AG08395 (cell line): ENCODE measurements around the gene TMUB1.

Source experiments
- DNase-seq: peaks from one replicate; pipeline ENCODE4 v3.0.0; 2012; ENCODE audit warnings: mixed read lengths, low spot score

The TMUB1 gene

GRCh38 chr7:151121380-151122170, 38.3 kb upstream of the TMUB1 start:
- no peak for DNase-seq

DNA sequence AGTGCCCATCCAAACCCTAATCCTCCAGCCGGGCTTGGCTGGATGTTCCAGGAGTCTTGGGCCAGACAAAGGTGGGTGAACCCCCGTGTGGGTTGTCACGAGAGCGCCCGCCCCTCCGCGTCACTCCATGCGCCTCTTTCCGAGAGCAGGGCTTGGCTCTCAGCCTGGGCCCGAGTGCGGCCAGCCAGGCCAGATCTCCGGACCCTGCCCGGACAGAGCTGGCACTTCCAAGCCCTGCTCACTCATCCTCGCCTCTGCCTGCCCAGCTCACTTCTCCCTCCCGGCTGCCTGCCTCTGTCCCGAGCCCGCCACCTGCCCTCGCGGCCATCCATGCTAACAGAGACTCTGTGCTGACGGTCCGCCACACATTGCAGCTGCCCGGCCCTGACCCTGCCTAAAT, 37.6 kb upstream of the TMUB1 start:
- no peak for DNase-seq

DNA sequence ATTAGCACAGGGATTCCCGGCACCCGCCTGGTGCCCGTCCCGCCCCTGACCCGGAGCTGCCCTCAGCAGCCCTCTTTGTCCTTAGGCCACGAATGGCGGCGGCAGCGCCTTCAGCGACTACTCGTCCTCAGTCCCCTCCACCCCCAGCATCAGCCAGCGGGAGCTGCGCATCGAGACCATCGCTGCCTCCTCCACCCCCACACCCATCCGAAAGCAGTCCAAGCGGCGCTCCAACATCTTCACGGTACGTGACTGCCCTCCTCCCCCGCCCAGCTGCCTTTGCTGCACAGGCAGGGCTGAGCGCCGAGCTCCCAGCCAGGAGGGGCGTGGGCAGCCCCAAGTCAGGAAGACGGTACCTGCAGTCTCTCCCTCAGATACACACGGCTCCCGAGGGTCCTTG, 36.6 kb upstream of the TMUB1 start:
- no peak for DNase-seq

- no peak for DNase-seq
These were observed 35.7 kb upstream of the TMUB1 start for GRCh38 chr7:151119055-151119415.

DNA sequence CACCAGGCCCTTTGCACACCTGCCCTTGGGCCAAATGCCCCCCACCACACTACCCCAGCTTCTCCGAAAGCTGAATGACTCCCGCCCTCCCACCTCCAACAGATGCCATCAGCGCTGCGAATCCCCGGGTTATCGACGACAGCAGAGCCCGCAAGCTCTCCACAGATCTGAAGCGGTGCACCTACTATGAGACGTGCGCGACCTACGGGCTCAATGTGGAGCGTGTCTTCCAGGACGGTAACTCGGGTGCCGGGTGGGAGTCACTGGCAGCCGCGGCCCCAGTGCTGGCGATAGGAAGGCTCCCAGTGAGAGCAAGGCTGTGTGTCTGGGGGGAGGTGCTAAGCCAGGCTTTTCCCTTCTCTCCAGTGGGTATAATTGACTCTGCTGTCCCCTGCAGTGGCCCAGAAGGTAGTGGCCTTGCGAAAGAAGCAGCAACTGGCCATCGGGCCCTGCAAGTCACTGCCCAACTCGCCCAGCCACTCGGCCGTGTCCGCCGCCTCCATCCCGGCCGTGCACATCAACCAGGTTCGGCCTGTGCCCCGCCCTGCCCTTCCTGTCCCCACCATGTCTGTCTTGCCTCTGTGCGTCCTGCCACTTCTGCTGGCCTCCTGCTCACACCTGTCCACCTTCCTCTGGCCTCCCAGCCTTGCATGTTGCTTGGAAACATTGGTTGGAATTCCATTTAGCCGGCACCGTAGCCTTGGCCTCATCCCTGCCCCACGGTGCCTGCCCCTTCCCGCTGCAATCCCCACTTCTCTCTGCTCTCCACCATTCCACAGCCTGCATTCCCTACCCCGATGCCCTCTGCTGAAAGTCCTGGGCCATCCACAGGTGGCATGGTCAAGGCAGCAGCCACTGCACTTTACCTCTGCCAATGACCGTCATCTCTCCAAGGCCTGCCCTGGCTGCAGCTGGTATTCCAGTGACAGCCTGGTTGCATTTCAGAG, 35.1 kb upstream of the TMUB1 start:
- DNase-seq, result no peak

DNA sequence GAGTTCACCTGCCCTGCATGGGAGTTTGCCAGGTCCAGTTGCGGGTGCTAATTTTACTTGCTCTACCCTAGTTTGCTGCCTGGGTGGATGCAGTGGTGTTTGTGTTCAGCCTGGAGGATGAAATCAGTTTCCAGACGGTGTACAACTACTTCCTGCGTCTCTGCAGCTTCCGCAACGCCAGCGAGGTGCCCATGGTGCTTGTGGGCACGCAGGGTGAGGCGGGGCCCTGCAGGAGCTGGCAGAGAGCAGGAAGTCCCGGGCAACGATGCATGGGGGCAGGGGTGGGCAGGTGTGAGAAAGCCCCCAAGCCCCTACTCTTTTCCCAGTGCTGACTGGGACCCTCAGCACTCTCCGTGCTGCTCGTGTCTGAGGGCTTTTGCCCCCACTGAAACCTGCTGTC, 34.3 kb upstream of the TMUB1 start:
- DNase-seq, result no peak

- DNase-seq, result no peak
These were observed 33.5 kb upstream of the TMUB1 start for GRCh38 chr7:151116603-151117440.

- no peak for DNase-seq
These were observed 32.6 kb upstream of the TMUB1 start for GRCh38 chr7:151115836-151116418.

GRCh38 chr7:151115121-151115835, 32.0 kb upstream of the TMUB1 start:
- DNase-seq, result peak; percentile 32

DNA sequence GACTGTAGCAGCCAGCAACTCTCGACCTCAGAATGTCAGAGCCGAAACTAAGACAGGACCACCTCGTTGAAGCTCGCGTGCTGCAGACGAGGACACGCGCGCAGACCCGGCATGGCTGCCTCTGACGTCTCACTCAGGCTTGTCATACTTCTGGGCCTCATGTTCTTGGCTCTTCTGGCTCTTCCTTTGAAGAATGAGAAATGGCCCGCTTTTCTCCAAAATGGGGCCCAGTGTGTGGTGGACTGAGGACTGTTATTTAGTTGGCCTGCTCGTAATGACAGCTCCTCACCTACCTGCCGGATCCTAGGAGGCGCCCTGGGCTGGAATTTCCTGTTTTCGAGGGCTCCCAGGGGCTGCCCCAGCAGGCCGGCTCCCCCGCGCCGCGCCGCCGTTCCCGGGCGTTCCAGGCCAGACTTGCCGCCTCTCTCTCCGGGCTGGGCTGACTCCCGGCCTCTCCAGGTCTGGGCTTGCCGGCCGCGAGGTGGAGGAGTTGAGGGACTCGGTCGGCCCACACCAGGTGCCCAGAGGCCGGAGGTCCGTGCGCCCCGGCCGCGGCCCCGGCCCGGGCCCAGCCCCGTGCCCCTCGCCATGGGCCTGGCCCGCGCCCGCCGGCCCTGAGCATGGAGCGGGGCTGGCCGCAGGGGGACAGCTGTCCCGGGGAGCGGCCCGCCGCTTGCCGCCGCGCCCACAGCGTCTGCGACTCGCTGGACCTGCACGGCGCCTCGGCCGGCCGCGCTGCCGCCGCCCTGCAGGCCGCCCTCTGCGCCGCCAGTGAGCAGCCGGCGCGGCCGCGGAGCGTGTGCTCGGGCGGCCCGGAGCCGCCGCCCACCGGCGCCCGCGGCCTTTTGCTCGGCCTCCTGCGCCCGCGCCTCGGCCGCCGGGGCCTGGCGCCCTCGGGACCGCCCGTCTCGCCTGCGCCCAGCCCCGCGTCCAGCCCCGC, 31.1 kb upstream of the TMUB1 start:
- no peak for DNase-seq

DNA sequence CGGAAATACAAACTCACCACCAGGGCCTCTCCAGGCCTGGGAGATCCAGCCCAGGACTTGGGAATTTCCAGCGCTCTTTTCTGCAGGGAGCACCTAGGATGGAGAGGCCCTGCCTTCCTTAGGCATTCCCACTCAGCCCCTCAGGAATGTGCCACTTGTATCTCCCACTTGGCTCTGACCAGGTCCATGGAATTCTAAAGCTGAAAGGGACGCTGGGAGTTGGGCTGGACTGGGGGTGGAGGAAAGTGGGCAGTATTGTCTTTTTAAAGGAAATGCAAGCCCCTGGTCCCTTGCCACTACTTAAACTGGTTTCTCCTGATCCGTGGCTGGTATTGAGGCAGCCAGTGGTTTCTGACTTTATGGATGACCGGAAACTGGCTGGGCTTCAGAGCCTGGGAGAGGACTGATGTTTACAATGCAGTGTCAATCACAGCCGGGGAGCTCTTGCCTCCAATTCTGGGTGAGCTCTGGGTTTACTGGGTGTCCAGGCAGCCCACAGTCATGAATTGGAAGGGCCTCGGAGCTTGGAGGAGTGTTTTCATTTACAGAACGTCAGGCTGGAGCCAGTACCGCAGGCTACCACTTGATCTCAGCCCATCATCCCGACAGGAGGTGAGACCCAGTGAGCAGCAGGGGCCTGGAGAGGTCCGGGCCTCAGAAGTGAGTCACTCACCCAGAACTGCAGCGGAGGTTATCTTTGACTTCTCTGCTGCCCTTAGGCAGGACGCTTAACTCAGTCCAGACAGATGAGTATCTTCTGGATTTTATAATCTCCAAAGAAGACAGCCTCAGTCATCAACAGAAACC, 30.3 kb upstream of the TMUB1 start:
- DNase-seq, result peak; percentile 51

DNA sequence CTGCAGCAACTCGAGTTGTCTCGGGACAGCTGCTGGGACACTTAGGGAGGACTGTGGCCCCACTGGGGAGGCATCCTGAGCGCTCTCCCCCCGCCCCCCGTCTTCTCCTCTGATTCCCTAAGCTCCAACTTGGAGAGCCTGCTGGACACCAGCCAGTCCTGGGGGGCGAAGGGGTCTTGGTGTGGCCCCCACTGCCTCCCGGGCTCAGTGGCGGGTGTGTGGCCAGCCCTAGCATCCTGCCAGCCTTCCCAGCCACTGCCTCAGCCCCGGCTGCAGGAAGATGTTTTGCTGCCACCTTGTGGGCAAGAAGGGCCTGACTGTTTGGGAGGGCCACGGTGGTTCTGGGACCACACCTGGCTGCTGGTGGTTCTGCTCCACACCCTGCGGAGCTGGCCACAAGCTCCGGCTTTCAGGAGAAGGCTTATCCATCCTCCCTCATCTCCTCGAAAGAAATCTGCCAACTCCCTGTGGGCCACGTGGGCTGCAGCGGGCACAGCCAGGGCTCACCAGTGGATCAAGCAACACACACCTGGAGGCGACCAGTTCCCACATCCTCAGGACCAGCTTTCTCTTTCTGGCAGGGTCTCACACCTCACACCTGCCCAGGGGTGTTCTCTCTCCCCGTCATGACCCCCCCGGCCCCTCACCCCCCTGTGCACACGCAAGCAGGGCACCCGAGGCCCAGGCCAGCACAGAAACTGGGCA, 27.8 kb upstream of the TMUB1 start:
- DNase-seq, result peak; percentile 94

DNA sequence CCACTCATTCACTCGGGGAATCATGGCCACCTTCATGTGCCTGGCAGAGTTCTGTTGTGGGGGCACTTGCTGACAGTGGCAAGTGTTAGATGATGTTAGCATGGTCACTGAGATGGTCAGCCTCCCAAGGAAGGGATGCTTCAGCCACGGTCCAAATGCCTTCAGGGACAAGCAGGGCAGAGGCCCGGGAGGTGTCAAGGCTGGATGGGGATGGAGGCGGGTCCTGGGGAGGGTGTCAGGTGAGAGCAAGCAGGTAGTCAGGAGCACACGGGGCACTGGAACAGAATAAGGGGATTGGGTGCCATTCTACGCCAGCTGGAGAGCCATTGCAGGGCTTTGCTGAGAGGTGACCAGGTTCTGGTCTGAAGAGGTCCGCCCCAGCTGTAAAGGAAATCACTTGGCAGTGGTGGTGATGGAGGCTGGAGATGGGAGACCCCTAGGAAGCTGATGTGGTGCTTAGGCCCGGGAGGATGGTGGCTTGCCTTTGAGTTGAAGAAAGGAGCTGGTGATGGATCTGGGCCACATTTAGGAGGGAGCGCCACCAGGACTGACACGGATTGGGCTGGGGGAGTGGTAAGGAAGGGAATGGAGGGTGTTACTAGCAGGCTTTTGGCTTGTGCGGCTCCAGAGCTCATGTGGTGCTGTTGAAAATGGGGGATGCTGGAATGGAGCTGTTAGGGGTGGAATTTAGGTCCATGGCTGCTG, 27.1 kb upstream of the TMUB1 start:
- no peak for DNase-seq

DNA sequence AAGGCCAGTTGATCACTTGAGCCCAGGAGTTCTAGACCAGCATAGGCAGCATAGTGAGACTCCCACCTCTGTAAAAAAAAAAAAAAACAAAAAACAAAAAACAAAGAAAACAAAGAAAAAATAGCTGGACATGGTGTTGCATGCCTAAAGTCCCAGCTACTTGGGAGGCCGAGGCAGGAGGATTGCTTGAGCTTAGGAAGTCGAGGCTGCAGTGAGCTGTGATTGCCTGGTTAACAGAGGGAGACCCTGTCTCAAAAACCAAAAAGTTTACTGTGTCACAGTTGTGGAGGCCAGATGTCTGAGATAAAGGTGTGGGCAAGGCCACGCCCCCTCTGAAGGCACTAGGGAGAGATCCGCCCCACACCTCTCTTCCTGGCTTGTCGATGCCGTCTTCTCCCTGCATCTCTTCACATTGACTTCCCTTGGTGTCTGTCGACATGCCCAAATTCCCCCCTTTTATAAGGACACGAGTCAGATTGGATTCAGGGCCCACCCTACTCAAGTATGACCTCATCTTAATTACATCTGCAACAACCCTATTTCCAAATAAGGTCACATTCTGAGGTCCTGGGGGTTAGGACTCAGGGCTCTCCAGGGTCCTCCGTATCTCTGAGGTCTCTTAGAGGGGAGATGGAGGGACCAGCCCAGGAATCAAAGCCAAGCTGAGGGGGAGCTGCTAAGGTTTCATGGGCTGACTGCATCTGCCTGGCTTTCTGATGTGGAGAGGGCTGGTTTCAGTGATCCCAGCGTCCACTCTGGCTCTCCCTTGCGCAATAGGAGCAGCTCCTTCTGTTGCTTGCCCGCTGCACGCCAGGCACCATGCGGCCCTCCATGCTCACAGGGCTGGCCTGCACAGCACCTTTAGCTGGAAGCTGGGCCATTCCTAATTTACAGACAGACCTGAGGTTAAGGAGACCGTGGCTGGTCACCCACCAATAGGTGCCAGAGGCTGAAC, 26.1 kb upstream of the TMUB1 start:
- peak; percentile 85 for DNase-seq

- no peak for DNase-seq
These were observed 24.6 kb upstream of the TMUB1 start for GRCh38 chr7:151107882-151108281.

DNA sequence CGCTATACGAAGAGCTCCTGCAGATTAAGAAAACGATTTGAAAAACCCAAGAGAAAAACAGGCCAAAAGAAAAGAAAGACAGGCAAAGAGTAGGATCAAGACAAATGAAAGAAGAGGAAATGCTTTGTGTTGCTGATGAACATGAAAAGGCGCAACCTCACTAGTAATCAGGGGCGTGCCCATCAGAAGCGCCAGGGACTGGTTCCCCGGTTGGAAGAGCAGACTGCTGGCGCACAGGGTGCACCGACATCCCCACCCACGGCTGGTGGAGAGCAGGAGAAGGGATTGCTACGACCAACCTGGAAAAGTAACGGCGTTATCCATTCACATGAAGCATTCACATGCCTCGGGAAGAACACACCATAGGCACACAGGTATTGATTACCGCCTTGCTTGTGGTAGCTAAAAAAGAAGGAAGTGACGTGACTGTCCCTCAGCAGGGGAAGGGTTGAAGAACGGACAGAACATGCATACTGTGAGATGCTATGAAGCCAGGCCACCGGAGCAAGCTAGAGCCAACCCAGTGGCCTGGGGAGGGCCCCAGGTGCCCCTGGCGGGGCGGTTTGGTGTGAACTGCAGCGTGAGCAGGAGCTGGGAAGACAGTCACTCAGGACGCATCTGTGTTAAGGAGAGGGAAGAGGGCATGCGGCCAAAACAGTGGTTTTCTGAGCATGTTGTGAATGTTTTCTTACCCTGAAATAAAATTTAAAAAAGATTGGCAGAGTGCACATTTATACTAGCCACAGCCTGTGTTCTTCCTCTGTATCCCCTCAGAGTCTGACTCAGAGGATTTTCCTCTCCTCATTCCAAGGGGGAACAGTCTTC, 21.3 kb upstream of the TMUB1 start:
- peak; percentile 78 for DNase-seq
